H1 (cell line): ENCODE measurements around the gene PDXDC1. TPM values are rescaled to one million over a fixed set of nuclear protein-coding genes. Genes with fewer than 3 reads are reported as not detected.

Experiments
- CTCF ChIA-PET: fragments of 300-600 bp; sonication (Branson Sonifier 250); formaldehyde crosslinking; loops from one replicate; lab custom pipeline; 2021; ENCODE audit not compliant: partially characterized antibody; lab: Charles Lee
- POLR2A ChIA-PET: fragments of 300-600 bp; sonication (Branson Sonifier 250); formaldehyde crosslinking; loops from one replicate; lab custom pipeline; 2021; ENCODE audit warnings: inconsistent platforms; ENCODE audit not compliant: partially characterized antibody; lab: Charles Lee
- DNase-seq, 2 experiments: peaks; one replicate each; pipeline versions ENCODE4 v3.0.0 to v3.0.0-alpha.2; 2010 to 2022; ENCODE audit warnings: low spot score in 2 of 2, low read depth in 1 of 2, mixed read lengths in 1 of 2
- FAIRE-seq: peaks from 2 replicates; lab custom pipeline; 2011; peaks lifted over from hg19 to GRCh38; lab: Jason Lieb, UNC
- H2AFZ ChIP-seq: 2 replicates; pipeline ENCODE4 v1.8.1; 2012; ENCODE audit warnings: low read length, inconsistent platforms
- H2AK5ac ChIP-seq: 2 replicates; pipeline ENCODE4 v1.6.1; 2013; ENCODE audit warnings: low read depth, low read length
- H2BK120ac ChIP-seq: replicated peaks from 2 replicates; pipeline ENCODE3; 2013; ENCODE audit warnings: low read depth, low read length, inconsistent platforms
- H2BK12ac ChIP-seq: 2 replicates; pipeline ENCODE4 v1.6.1; 2013; ENCODE audit warnings: low read depth, low read length
- H2BK15ac ChIP-seq: 2 replicates; pipeline ENCODE4 v1.6.1; 2013; ENCODE audit warnings: low read length
- H2BK20ac ChIP-seq: 2 replicates; pipeline ENCODE4 v1.6.1; 2013; ENCODE audit warnings: low read length
- H2BK5ac ChIP-seq: 2 replicates; pipeline ENCODE4 v1.6.1; 2013; ENCODE audit warnings: low read depth, low read length
- H3K14ac ChIP-seq: 2 replicates; pipeline ENCODE4 v1.6.1; 2013; ENCODE audit warnings: inconsistent platforms; ENCODE audit not compliant: insufficient read length
- H3K18ac ChIP-seq: 2 replicates; pipeline ENCODE4 v1.6.1; 2013; ENCODE audit warnings: low read length; ENCODE audit errors: extremely low read depth
- H3K23ac ChIP-seq: 2 replicates; pipeline ENCODE4 v1.6.1; 2013; ENCODE audit warnings: inconsistent platforms; ENCODE audit not compliant: insufficient read length
- H3K23me2 ChIP-seq: 2 replicates; pipeline ENCODE4 v1.6.1; 2013; ENCODE audit warnings: low read depth, low read length
- H3K27ac ChIP-seq: 2 replicates; pipeline ENCODE4 v1.6.1; 2011; ENCODE audit warnings: low read depth, low read length, inconsistent platforms
- H3K27me3 ChIP-seq, 4 experiments: replicated peaks in 1 of 4; 1 replicate in 1 of 4; 2 replicates in 3 of 4; pipeline versions ENCODE4 v1.6.1 to v1.8.1; 2011 to 2013; ENCODE audit warnings: low read length in 3 of 4, mild to moderate bottlenecking in 3 of 4, inconsistent platforms in 2 of 4, mixed read lengths in 2 of 4, moderate library complexity in 1 of 4; ENCODE audit not compliant: control insufficient read depth in 3 of 4, insufficient read depth in 3 of 4; ENCODE audit errors: extremely low read depth in 1 of 4
- H3K36me3 ChIP-seq, 4 experiments: 2 replicates each; pipeline versions ENCODE4 v1.6.1 to v1.8.1; 2011 to 2013; ENCODE audit warnings: mild to moderate bottlenecking in 4 of 4, low read length in 3 of 4, moderate library complexity in 2 of 4, control low read depth in 1 of 4, inconsistent platforms in 1 of 4; ENCODE audit not compliant: insufficient read depth in 4 of 4, control insufficient read depth in 2 of 4
- H3K4ac ChIP-seq: replicated peaks from 2 replicates; pipeline ENCODE3; 2013; ENCODE audit warnings: low read length, low read depth, mixed read lengths, inconsistent platforms; ENCODE audit not compliant: insufficient read length
- H3K4me1 ChIP-seq, 4 experiments: replicated peaks in 1 of 4; 1 replicate in 1 of 4; 2 replicates in 3 of 4; pipeline versions ENCODE4 v1.6.1 to v1.8.1; 2011 to 2013; ENCODE audit warnings: low read length in 3 of 4, inconsistent platforms in 2 of 4, mixed read lengths in 1 of 4; ENCODE audit not compliant: insufficient read depth in 4 of 4, control insufficient read depth in 3 of 4
- H3K4me2 ChIP-seq, 2 experiments: 2 replicates each; pipeline versions ENCODE4 v1.6.1 to v1.8.1; 2011 to 2013; ENCODE audit warnings: low read depth in 2 of 2, low read length in 2 of 2, control low read depth in 1 of 2, inconsistent platforms in 1 of 2, mild to moderate bottlenecking in 1 of 2; ENCODE audit not compliant: insufficient read depth in 1 of 2
- H3K4me3 ChIP-seq, 4 experiments: fragments of 200-600, 300-600 bp in 1 of 4; sonication (generic), shearing (Covaris generic), sonication (Bioruptor Twin) in 1 of 4; 2 replicates each; pipeline versions ENCODE4 v1.5.1 to v1.8.1; 2011 to 2016; ENCODE audit warnings: low read length in 4 of 4, low read depth in 3 of 4, control low read depth in 2 of 4, inconsistent platforms in 2 of 4, mild to moderate bottlenecking in 2 of 4, mixed read lengths in 1 of 4, moderate library complexity in 1 of 4; ENCODE audit not compliant: insufficient read depth in 2 of 4; ENCODE audit errors: extremely low read depth in 1 of 4
- H3K56ac ChIP-seq: replicated peaks from 2 replicates; pipeline ENCODE3; 2013; ENCODE audit warnings: low read depth, mild to moderate bottlenecking, mixed read lengths, low read length, inconsistent platforms; ENCODE audit not compliant: insufficient read length
- H3K79me1 ChIP-seq: 2 replicates; pipeline ENCODE4 v1.6.1; 2013; ENCODE audit warnings: low read depth, low read length, control low read depth
- H3K79me2 ChIP-seq, 2 experiments: 2 replicates each; pipeline versions ENCODE4 v1.6.1 to v1.8.1; 2012 to 2013; ENCODE audit warnings: low read length in 2 of 2, mild to moderate bottlenecking in 2 of 2, inconsistent platforms in 1 of 2; ENCODE audit not compliant: insufficient read depth in 2 of 2, control insufficient read depth in 1 of 2
- H3K9ac ChIP-seq, 4 experiments: replicated peaks in 1 of 4; 1 replicate in 1 of 4; 2 replicates in 3 of 4; pipeline versions ENCODE4 v1.6.1 to v1.8.1; 2011 to 2013; ENCODE audit warnings: low read depth in 3 of 4, low read length in 3 of 4, control low read depth in 2 of 4, mild to moderate bottlenecking in 2 of 4, moderate library complexity in 2 of 4, inconsistent platforms in 1 of 4; ENCODE audit errors: extremely low read depth in 1 of 4
- H3K9me3 ChIP-seq, 2 experiments: 2 replicates each; pipeline versions ENCODE4 v1.6.1 to v1.8.1; 2012 to 2013; ENCODE audit warnings: mild to moderate bottlenecking in 2 of 2, moderate library complexity in 2 of 2, control low read depth in 1 of 2, inconsistent platforms in 1 of 2, low read depth in 1 of 2, low read length in 1 of 2, mixed read lengths in 1 of 2; ENCODE audit not compliant: insufficient read depth in 2 of 2
- H4K20me1 ChIP-seq, 2 experiments: replicated peaks in 1 of 2; 2 replicates each; pipeline versions ENCODE3 to v1.8.1; 2011 to 2013; ENCODE audit warnings: inconsistent platforms in 2 of 2, low read length in 2 of 2, mild to moderate bottlenecking in 1 of 2; ENCODE audit not compliant: insufficient read depth in 2 of 2, control insufficient read depth in 1 of 2
- H4K5ac ChIP-seq: 2 replicates; pipeline ENCODE4 v1.6.1; 2013; ENCODE audit warnings: low read length, low read depth, mixed read lengths, inconsistent platforms; ENCODE audit not compliant: insufficient read length
- H4K8ac ChIP-seq: 2 replicates; pipeline ENCODE4 v1.8.0; 2013; ENCODE audit warnings: mild to moderate bottlenecking, moderate library complexity, low read length, inconsistent platforms; ENCODE audit not compliant: insufficient read depth; ENCODE audit errors: extremely low read depth
- H4K91ac ChIP-seq: replicated peaks from 2 replicates; pipeline ENCODE3; 2013; ENCODE audit warnings: low read length, mixed read lengths, inconsistent platforms; ENCODE audit not compliant: insufficient read length
- CTBP2 ChIP-seq: IDR thresholded peaks from 2 replicates; pipeline ENCODE4 v1.7.0; 2011; ENCODE audit warnings: borderline replicate concordance, mild to moderate bottlenecking, moderate library complexity, mixed read lengths, low read length; ENCODE audit not compliant: insufficient read depth, insufficient read length
- CTCF ChIP-seq, 3 experiments: IDR thresholded peaks; 1 replicate in 2 of 3; 2 replicates in 1 of 3; pipeline versions ENCODE4 v1.5.1 to v1.6.1; 2011; ENCODE audit warnings: low read length in 3 of 3, mild to moderate bottlenecking in 3 of 3, inconsistent platforms in 2 of 3, low read depth in 1 of 3, moderate library complexity in 1 of 3; ENCODE audit not compliant: insufficient read depth in 1 of 3; ENCODE audit errors: control extremely low read depth in 1 of 3
- PHF8 ChIP-seq: fragments of 200-600 bp; sonication (generic); conservative IDR thresholded peaks from 2 replicates; pipeline ENCODE4 v1.7.1; 2012; ENCODE audit warnings: low read depth, mild to moderate bottlenecking, inconsistent platforms, low read length, moderate library complexity
- POLR2A ChIP-seq, 2 experiments: IDR thresholded peaks; 1 replicate in 1 of 2; 2 replicates in 1 of 2; pipeline ENCODE4 v1.6.1; 2011; ENCODE audit warnings: low read depth in 2 of 2, low read length in 2 of 2, mild to moderate bottlenecking in 2 of 2; ENCODE audit errors: control extremely low read depth in 1 of 2
- SIRT6 ChIP-seq: IDR thresholded peaks from one replicate; pipeline ENCODE4 v1.7.1; 2012; ENCODE audit warnings: low read length, inconsistent platforms
- SP1 ChIP-seq: IDR thresholded peaks from 2 replicates; pipeline ENCODE4 v1.6.1; 2011; ENCODE audit warnings: low read depth, low read length
- SP2 ChIP-seq: IDR thresholded peaks from 2 replicates; pipeline ENCODE4 v1.6.1; 2012; ENCODE audit warnings: mild to moderate bottlenecking, low read length, inconsistent platforms
- SUZ12 ChIP-seq: fragments of 200-600 bp; sonication (generic); IDR thresholded peaks from 2 replicates; pipeline ENCODE4 v1.6.1; 2012; ENCODE audit warnings: mild to moderate bottlenecking, inconsistent platforms, low read length, moderate library complexity, mixed read lengths
- USF2 ChIP-seq: IDR thresholded peaks from 2 replicates; pipeline ENCODE4 v1.6.1; 2011; ENCODE audit warnings: low read length, improper control_type of control experiment
- WGBS, 2 experiments: shearing (Covaris generic) in 1 of 2; methylation state at CpG; one replicate each; pipeline versions ENCODE4 v1.1.6 to v1.1.7; 2013 to 2015; ENCODE audit warnings: low lambda C conversion rate in 2 of 2, mixed read lengths in 2 of 2, inconsistent platforms in 1 of 2, low coverage in 1 of 2, missing lambda C conversion rate in 1 of 2; ENCODE audit not compliant: insufficient replicate concordance in 2 of 2, insufficient coverage in 1 of 2, insufficient read length in 1 of 2; ENCODE audit errors: extremely low coverage in 1 of 2, missing lambda C conversion rate in 1 of 2; 5-methylcytosine and 5-hydroxymethylcytosine counted together
- polyA plus RNA-seq, 7 experiments: library from polyadenylated mRNA; depleted of rRNA in 3 of 7; stranded (reverse) in 5 of 7; unstranded in 2 of 7; fragments of >200 nt in 5 of 7; fragments of 200-250 nt in 2 of 7; gene quantifications; 1 replicate in 5 of 7; 2 replicates in 1 of 7; 4 replicates in 1 of 7; pipeline versions ENCODE4 v1.2.1 to v1.2.3, GENCODE V29; 2011 to 2013; ENCODE audit warnings: missing spikeins in 2 of 7, mixed read lengths in 2 of 7
- total RNA-seq: library from RNA; stranded (reverse); fragmentation: NEBNext Ultra II Directional; extraction: Animal tissue kit (Norgen Biotek cat#: 25700); gene quantifications from 2 replicates; pipeline ENCODE4 v1.2.1, GENCODE V29; 2021

PDXDC1 gene
- total and polyA plus RNA-seq, 2 of the 8 experiments (the other 6 are each of a cell fraction or from before 2014, with no cell fraction given), result 56.6 to 118 TPM

DNA sequence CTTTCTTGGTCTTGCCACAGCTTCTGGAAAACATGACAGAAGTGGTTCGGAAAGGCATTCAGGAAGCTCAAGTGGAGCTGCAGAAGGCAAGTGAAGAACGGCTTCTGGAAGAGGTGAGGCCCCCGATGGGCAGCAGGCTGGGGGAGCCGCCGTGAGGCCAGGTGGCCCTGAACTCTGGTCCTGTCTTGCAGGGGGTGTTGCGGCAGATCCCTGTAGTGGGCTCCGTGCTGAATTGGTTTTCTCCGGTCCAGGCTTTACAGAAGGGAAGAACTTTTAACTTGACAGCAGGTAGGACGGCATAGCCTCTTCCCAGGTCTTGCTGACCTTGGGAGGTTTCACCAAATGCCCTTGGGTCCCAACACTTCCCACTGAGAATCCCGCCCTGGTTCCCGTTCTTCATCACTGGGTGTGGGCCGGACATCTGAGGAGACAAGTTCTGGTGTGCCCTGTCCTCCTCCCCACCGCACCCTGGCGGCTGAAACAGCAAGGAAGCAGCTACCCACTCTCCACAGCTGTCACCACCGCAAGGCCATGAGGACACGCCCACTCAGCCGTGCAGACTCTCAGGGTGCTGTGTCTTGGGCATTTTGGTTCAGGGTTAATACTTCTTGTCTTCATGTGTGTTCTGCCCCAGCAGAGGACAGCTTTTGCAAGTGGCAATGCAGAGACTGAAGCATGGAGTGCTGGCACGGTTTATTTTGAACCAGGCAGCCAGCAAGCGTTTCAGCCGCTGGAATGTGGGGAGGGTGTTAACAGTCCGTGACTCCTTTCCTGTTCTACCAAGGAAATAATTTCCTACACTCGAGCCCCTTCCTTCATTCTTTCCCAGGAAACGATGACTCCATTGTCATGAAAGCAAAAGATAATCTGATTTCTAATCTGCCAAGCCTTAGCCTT lies 59.7 kb downstream of the PDXDC1 start:
- no peak overlapping the region for H4K5ac ChIP-seq
- no peaks in the 10 kb centered on the region for H3K9me3 ChIP-seq
- no peaks in the 10 kb centered on the region; the same call in 1 of the 2 replicates for H3K79me1 ChIP-seq
- H3K23me2 ChIP-seq, result no peaks in the 10 kb centered on the region
- H3K79me2 ChIP-seq, result no peaks in the 10 kb centered on the region
- 92% methylated on average over 23 of the region's 23 CpGs; no CpG with 5 or more reads in 1 of the 2 experiments for WGBS, 2 experiments
- DNase-seq (no peak), FAIRE-seq (no peak)
- H4K20me1 ChIP-seq, result peaks cover 0 to 4% of the 10 kb centered on the region in 2 experiments
- H3K9ac ChIP-seq, result no peak overlapping the region
- no peak overlapping the region for H3K27ac ChIP-seq
- no peaks in the 10 kb centered on the region for H3K27me3 ChIP-seq
- no peak overlapping the region for H2BK20ac ChIP-seq
- no peak overlapping the region for H3K23ac ChIP-seq
- H3K4me2 ChIP-seq, result no peak overlapping the region
- H2AFZ ChIP-seq, result no peak overlapping the region
- H2BK12ac ChIP-seq, result no peak overlapping the region
- no peak overlapping the region for H3K14ac ChIP-seq
- POLR2A ChIA-PET, result no interaction called here
- H3K56ac ChIP-seq, result no peak overlapping the region
- no peaks in the 10 kb centered on the region for H3K4me1 ChIP-seq
- no peak overlapping the region for H3K18ac ChIP-seq
- H3K36me3 ChIP-seq, result peaks cover 20 to 72% (median 58%) of the 10 kb centered on the region in 4 experiments
- H4K8ac ChIP-seq, result no peak overlapping the region
- H2BK120ac ChIP-seq, result no peak overlapping the region
- no peak overlapping the region for H2BK15ac ChIP-seq
- H2AK5ac ChIP-seq, result no peak overlapping the region
- H3K4me3 ChIP-seq, result no peak overlapping the region
- H2BK5ac ChIP-seq, result no peak overlapping the region
- no peak overlapping the region for H4K91ac ChIP-seq
- CTCF ChIA-PET, result interaction anchor here (0.7 to 1.0 kb wide), 3 partner anchors 9 to 45 kb away, joined by 3 read pairs; no protein-coding TSS in a partner anchor
- H3K4ac ChIP-seq, result no peak overlapping the region
- TF ChIP-seq POLR2A (IDR thresholded peaks at IDR 0.05; ENCODE audit: control extremely low read depth in 1 of 2, low read depth in 2 of 2, low read length in 2 of 2) (no peak), SP2 (no peak), PHF8 (no peak), SP1 (no peak), CTCF (IDR thresholded peaks at IDR 0.05; ENCODE audit: control extremely low read depth in 1 of 3, insufficient read depth in 1 of 3, low read depth in 1 of 3, low read length in 3 of 3) (no peak), USF2 (no peak), SIRT6 (no peak), SUZ12 (no peak), CTBP2 (no peak)
